Colonic mucosa (tissue), 4 donors: ENCODE data around the gene FGFR4. TPM values are rescaled to one million over a fixed set of nuclear protein-coding genes. Genes with fewer than 3 reads are reported as not detected.

Source experiments
- DNase-seq: peaks from one replicate; pipeline ENCODE4 v3.0.0-alpha.2; 2020
- H3K27ac ChIP-seq: fragments of 200-600 bp; one replicate; pipeline ENCODE4 v1.8.0; 2021
- H3K27me3 ChIP-seq: fragments of 200-600 bp; one replicate; pipeline ENCODE4 v1.8.0; 2021
- H3K36me3 ChIP-seq: fragments of 200-600 bp; one replicate; pipeline ENCODE4 v1.8.0; 2021
- H3K4me1 ChIP-seq: fragments of 200-600 bp; one replicate; pipeline ENCODE4 v1.8.0; 2021; ENCODE audit warnings: mild to moderate bottlenecking
- H3K4me3 ChIP-seq: fragments of 200-600 bp; one replicate; pipeline ENCODE4 v1.8.0; 2021
- H3K9ac ChIP-seq, 2 donors: one replicate each; pipeline ENCODE4 v1.7.0; 2013; ENCODE audit warnings: control low read depth in 2 of 2, low read depth in 2 of 2, low read length in 2 of 2
- H3K9me3 ChIP-seq: fragments of 200-600 bp; one replicate; pipeline ENCODE4 v1.8.0; 2021
- intact Hi-C: fragments of 100-400 bp; cut with DNase I; formaldehyde crosslinking; loops from one replicate; pipeline ENCODE4 v1.14.1; 2022
- total RNA-seq, 2 donors: library from RNA; stranded (reverse); fragmentation: NEBNext Ultra II Directional in 1 of 2; extraction: Animal tissue kit (Norgen Biotek cat#: 25700) in 1 of 2; gene quantifications; one replicate each; pipeline ENCODE4 v1.2.1, GENCODE V29; 2021
- TF ChIP-seq, protein P1 (sequence below): fragments of 200-600 bp; IDR thresholded peaks from one replicate; pipeline ENCODE4 v1.8.0; 2022; ENCODE audit warnings: antibody characterized with exemption, mild to moderate bottlenecking
- donor health status: healthy.
- donor health status: DM: no; HTN: no; CAD: no.
- donor health status: DM: no; HTN: no; CAD: no.

Gene FGFR4
- total RNA-seq, 2 donors from 2014 or later, result 58.7 to 118 TPM

DNA sequence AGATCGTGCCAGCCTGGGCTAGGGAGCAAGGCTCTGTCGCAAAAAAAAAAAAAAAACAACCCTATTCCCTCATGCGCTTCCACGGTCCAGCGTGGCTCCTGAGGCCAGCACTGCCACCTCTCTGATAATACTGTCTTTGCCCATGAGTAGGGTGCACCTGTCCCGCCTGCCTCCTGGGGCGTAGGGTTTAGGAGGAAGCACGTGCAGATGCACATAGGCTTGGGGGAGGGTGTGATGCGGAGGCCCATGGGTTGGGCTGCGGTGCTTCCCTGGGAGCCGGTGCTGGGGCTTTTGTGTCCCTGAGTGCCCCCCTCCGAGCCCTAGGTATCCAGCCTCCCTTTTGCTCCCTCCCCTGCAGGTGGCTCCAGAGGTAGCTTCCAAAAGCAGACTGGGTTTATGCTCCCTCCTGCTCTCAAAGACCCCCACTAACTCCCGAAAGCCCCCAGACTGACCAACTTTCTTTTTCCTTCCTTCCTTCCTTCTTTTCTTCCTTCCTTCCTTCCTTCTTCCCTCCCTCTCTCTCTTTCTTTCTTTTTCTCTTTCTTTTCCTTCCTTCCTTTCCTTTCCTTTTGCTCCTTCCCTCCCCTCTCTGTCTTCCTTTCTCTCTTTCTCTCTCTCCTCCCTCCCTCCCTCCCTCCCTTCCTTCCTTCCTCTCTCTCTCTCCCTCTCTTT, 12.8 kb downstream of the FGFR4 start:
- Histone ChIP-seq H3K4me3 (no peak overlapping the region), H3K36me3 (no peaks in the 10 kb centered on the region), H3K27me3 (no peaks in the 10 kb centered on the region), H3K4me1 (no peaks in the 10 kb centered on the region), H3K27ac (no peak overlapping the region), H3K9ac (no peak overlapping the region), H3K9me3 (no peaks in the 10 kb centered on the region)
- no peak for DNase-seq
- intact Hi-C loops, result no loop called here
- TF ChIP-seq, protein P1, sequence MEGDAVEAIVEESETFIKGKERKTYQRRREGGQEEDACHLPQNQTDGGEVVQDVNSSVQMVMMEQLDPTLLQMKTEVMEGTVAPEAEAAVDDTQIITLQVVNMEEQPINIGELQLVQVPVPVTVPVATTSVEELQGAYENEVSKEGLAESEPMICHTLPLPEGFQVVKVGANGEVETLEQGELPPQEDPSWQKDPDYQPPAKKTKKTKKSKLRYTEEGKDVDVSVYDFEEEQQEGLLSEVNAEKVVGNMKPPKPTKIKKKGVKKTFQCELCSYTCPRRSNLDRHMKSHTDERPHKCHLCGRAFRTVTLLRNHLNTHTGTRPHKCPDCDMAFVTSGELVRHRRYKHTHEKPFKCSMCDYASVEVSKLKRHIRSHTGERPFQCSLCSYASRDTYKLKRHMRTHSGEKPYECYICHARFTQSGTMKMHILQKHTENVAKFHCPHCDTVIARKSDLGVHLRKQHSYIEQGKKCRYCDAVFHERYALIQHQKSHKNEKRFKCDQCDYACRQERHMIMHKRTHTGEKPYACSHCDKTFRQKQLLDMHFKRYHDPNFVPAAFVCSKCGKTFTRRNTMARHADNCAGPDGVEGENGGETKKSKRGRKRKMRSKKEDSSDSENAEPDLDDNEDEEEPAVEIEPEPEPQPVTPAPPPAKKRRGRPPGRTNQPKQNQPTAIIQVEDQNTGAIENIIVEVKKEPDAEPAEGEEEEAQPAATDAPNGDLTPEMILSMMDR, result no peak

DNA sequence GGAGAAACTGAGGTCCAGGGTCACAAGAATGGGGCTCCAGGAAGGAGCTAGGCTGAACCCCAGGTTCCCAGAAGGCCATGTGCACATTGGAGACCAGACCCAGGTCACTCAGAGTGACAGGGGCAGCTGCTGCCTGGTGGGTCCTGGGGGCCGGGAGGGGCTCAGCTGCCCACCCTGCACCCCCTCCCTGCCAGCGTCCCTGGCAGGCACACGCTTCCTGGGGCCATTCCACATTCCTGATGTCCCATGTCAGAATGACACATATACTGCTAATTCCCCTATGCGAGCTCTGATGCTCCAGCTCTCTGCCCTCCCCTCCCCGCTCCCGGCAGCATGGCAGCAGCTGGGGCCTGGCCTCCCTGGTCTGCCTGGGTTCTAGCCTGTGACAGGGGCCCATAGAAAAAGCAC, 14.0 kb downstream of the FGFR4 start:
- H3K27me3 ChIP-seq, result no peaks in the 10 kb centered on the region
- H3K36me3 ChIP-seq, result no peaks in the 10 kb centered on the region
- H3K9me3 ChIP-seq, result no peaks in the 10 kb centered on the region
- H3K4me3 ChIP-seq, result no peak overlapping the region
- H3K4me1 ChIP-seq, result no peaks in the 10 kb centered on the region
- TF ChIP-seq, protein P1, result no peak
- intact Hi-C loops, result no loop called here
- no peak for DNase-seq
- no peak overlapping the region for H3K27ac ChIP-seq
- H3K9ac ChIP-seq, result no peak overlapping the region

DNA sequence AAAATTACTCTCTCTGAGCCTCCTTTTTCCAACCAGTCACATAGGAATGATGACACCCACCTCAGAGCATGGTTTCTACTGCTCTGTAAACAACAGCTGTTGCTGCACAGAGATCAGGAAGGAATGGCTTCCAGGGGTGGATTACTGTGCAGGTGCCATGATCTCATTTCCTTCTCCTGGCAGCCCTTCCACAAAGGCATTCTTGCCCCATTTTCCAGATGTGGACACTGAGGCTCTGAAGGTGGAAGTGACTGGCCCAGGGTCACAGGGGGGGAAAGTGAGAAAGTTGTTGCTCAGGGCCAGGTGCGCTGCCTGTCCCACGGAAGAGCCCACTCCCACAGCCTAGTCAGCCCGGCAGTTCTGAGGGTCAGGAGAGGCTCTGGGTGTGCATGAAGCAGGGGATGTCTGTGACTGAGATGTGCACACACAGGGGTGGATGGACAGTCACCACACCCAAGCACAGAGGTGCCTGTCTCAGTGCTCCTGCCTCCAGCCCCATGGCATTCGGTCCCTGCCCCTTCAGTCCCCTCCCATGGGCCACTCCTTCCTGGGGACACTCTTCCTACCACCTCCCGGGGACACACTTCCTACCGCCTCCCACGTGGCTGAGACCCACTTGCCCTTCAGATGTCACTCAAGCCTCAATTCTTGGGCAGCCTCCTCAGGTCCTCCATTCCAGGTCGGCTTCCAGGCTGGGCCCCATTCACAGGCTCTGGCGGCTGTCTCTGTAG, 17.0 kb downstream of the FGFR4 start:
- Histone ChIP-seq H3K9me3 (no peaks in the 10 kb centered on the region), H3K9ac (no peak overlapping the region), H3K27ac (no peak overlapping the region), H3K27me3 (no peaks in the 10 kb centered on the region), H3K36me3 (no peaks in the 10 kb centered on the region), H3K4me1 (no peaks in the 10 kb centered on the region), H3K4me3 (no peak overlapping the region)
- intact Hi-C loops, result no loop called here
- TF ChIP-seq, protein P1, result no peak
- DNase-seq, result no peak

DNA sequence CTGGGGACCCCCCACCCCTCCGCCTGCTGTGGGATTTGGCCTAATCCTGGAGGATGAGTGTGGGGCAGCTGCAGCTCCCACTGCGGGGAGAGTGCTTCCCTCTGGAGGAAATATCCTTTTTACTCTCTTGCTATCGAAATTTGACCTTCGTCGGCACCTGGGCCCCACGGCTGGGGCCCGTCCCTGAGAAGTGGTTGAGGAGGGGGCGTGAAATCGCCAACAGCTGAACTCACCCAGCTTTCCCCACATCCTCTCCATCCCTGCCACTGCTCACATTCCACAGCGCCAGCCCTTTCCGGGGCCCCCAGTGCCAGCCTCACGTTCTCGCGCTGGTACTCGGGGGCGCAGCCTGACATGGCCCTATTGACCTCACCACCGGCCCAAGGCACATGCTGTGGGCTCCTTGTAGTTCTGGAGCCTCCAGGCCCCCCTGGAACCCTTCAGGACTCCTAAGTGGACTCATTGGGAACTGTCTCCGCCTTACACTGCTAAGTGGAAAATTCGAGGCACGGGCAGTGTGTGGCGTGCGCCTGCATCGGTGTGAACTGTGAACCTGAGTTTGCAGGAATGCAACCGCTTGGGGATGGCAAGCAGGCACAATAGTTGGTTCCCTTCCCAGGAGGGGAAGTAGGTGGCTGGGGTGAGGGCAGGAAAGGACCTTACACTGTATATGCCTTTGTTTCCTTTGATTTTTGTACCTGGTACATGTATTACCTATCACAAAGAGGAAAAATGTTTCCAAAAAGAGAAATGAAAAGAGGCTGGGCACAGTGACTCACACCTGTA, 19.2 kb downstream of the FGFR4 start:
- H3K27me3 ChIP-seq, result no peaks in the 10 kb centered on the region
- H3K27ac ChIP-seq, result no peak overlapping the region
- TF ChIP-seq, protein P1, result no peak
- H3K36me3 ChIP-seq, result no peaks in the 10 kb centered on the region
- no peak overlapping the region for H3K9ac ChIP-seq
- DNase-seq, result no peak
- no peak overlapping the region for H3K4me3 ChIP-seq
- H3K4me1 ChIP-seq, result no peaks in the 10 kb centered on the region
- H3K9me3 ChIP-seq, result no peaks in the 10 kb centered on the region
- intact Hi-C loops, result no loop called here

DNA sequence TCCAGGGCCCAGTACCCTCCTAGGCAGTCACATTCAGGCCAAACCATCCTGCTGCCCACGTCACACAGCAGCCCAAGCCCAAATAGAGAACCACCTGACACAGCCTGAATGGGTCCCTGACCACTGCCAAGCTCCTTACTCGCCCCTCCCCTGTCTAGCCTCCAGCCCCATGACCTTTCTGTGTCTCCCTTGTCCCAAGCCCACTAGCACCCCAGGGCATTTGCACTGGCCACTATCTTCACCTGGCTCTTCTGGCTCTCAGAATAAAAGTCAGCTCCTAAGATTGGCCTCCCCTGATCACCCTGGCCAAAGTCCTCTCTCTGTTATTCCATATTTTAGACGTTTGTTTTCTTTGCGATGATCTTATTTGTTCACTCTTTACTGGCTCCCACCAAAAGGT, 20.4 kb downstream of the FGFR4 start:
- Histone ChIP-seq H3K4me1 (no peaks in the 10 kb centered on the region), H3K9me3 (no peaks in the 10 kb centered on the region), H3K27ac (no peak overlapping the region), H3K9ac (no peak overlapping the region), H3K36me3 (no peaks in the 10 kb centered on the region), H3K27me3 (no peaks in the 10 kb centered on the region), H3K4me3 (no peak overlapping the region)
- intact Hi-C loops, result no loop called here
- TF ChIP-seq, protein P1, result no peak
- DNase-seq, result no peak
